ENCODE results near the gene PLA2G4A. TPM values are rescaled to one million over a fixed set of nuclear protein-coding genes. Genes with fewer than 3 reads are reported as not detected.

Gene PLA2G4A
- polyA plus RNA-seq, 1 of the 3 experiments (the other 2 are of a cell fraction): 0.26 TPM

DNA sequence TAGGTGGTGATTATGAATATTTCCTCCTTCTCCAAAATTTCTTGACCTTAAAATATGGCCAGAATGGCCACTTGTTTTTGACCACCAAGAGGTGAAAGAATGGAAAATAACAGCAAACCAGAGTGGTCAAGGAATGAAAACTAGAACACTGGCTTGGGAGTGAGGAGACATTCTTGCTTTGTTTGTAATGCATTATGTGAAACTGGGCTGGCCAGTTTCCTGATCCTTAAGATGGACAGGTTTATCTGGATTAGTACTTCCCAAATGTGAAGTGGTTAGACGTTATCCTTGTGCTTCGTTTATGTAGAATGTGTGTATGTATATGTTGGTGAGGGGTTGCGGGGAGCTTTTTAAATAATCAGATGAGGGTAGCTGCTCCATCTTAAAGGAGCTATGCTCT is 12.8 kb downstream of the PLA2G4A start:
- Histone ChIP-seq H3F3A (replicated peaks; ENCODE audit: insufficient read depth) (no peaks in the 10 kb centered on the region), H3K27ac (ENCODE audit: low read depth in 2 of 2, low read length in 1 of 2) (no peak overlapping the region), H3K79me2 (ENCODE audit: insufficient read depth) (no peaks in the 10 kb centered on the region), H3K4me3 (ENCODE audit: low read depth in 2 of 2, low read length in 1 of 2) (no peak overlapping the region), H3K9me2 (no peaks in the 10 kb centered on the region), H3K4me1 (ENCODE audit: control insufficient read depth in 1 of 2, insufficient read depth in 2 of 2, low read depth in 1 of 2, low read length in 1 of 2) (peaks cover 0 to 14% of the 10 kb centered on the region in 2 experiments; a peak in 1 of 4 replicates), H3K27me3 (ENCODE audit: insufficient read depth) (peaks cover 12% of the 10 kb centered on the region; the same call in 1 of the 2 replicates), H3K9ac (no peak overlapping the region), H3K9me3 (no peaks in the 10 kb centered on the region), H2AFZ (ENCODE audit: low read depth) (no peak overlapping the region), H3K4me2 (no peak overlapping the region), H4K20me1 (ENCODE audit: insufficient read depth) (no peaks in the 10 kb centered on the region), H3K36me3 (replicated peaks in 1 of 2; ENCODE audit: control insufficient read depth in 1 of 2, insufficient read depth in 2 of 2, low read length in 1 of 2) (no peaks in the 10 kb centered on the region)
- ChIA-PET POLR2A (no interaction called here), CTCF (no interaction called here)
- TF ChIP-seq POLR2AphosphoS5 (IDR thresholded peaks at IDR 0.05; ENCODE audit: low read depth, low read length) (no peak), CHD2 (IDR thresholded peaks at IDR 0.05; ENCODE audit: low read length, partially characterized antibody) (no peak), TEAD4 (IDR thresholded peaks at IDR 0.05; ENCODE audit: borderline replicate concordance, insufficient read depth) (no peak), TAF1 (IDR thresholded peaks at IDR 0.05; ENCODE audit: borderline replicate concordance, low read depth, low read length) (no peak), EZH2phosphoT487 (IDR thresholded peaks at IDR 0.05; ENCODE audit: borderline replicate concordance, low read depth) (no peak), TCF12 (IDR thresholded peaks at IDR 0.05) (no peak), CTCF (IDR thresholded peaks at IDR 0.05) (no peak), RFX5 (IDR thresholded peaks at IDR 0.05; ENCODE audit: low read length) (no peak), RXRA (IDR thresholded peaks at IDR 0.05; ENCODE audit: borderline replicate concordance, low read depth) (no peak), ELF1 (IDR thresholded peaks at IDR 0.05) (no peak), RCOR1 (IDR thresholded peaks at IDR 0.05; ENCODE audit: low read length) (no peak), YY1 (IDR thresholded peaks at IDR 0.05; ENCODE audit: low read depth) (no peak), IRF3 (IDR thresholded peaks at IDR 0.05; ENCODE audit: low read depth, low read length) (no peak), RAD21 (IDR thresholded peaks at IDR 0.05; ENCODE audit: low read length) (no peak), EP300 (IDR thresholded peaks at IDR 0.05; ENCODE audit: borderline replicate concordance in 1 of 2, low read depth in 1 of 2, low read length in 1 of 2) (no peak), MEF2A (IDR thresholded peaks at IDR 0.05; ENCODE audit: borderline replicate concordance, low read depth) (no peak), FOXM1 (IDR thresholded peaks at IDR 0.05; ENCODE audit: low read depth) (no peak)
- TF ChIP-seq, protein P1, sequence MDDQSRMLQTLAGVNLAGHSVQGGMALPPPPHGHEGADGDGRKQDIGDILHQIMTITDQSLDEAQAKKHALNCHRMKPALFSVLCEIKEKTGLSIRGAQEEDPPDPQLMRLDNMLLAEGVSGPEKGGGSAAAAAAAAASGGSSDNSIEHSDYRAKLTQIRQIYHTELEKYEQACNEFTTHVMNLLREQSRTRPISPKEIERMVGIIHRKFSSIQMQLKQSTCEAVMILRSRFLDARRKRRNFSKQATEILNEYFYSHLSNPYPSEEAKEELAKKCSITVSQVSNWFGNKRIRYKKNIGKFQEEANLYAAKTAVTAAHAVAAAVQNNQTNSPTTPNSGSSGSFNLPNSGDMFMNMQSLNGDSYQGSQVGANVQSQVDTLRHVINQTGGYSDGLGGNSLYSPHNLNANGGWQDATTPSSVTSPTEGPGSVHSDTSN (IDR thresholded peaks at IDR 0.05): no peak
- TF ChIP-seq, protein P2, sequence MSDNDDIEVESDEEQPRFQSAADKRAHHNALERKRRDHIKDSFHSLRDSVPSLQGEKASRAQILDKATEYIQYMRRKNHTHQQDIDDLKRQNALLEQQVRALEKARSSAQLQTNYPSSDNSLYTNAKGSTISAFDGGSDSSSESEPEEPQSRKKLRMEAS (IDR thresholded peaks at IDR 0.05; ENCODE audit: low read depth): no peak
- WGBS (ENCODE audit: low lambda C conversion rate): 24% methylated on average over 3 of the region's 3 CpGs
- no peak for DNase-seq
